GM12875 (cell line): Measurements from ENCODE around the gene TMEM190.
A peak's percentile ranks its signal among the peaks of the same experiment; 100 is the strongest.
"Not testable (repeated sequence)": the region's sequence is repeated elsewhere in the genome, so short reads cannot be mapped to it uniquely, and the experiment has no call there.

Experiments used
- H3K4me3 ChIP-seq: one replicate; pipeline ENCODE4 v1.5.1; 2011; ENCODE audit warnings: low read depth, low read length, control low read depth
- TF ChIP-seq, protein P1 (sequence below): IDR thresholded peaks from 2 replicates; pipeline ENCODE4 v1.5.1; 2011; ENCODE audit warnings: low read depth, mild to moderate bottlenecking, control low read depth, inconsistent platforms, low read length, moderate library complexity, borderline replicate concordance; ENCODE audit not compliant: insufficient read depth

TMEM190 gene

DNA sequence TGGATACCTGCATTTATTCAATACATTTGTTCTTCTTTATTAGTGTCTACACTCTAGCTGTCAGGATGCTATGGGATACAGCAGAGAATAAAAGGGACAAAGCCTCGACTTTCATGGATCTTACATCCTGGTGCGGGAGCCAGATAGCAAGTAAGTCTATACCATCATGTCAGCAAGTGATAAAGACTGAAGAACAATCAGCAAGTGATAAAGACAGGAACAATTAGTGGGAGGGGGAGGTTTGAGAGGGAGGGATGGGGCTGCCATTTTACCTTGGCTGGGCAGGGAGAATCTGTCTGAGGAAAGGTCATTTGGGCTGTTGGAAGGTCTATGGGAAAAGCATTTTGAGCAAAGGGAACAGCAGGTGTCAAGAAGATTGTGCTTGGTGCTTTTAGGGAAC, 33.5 kb downstream of the TMEM190 start:
- TF ChIP-seq, protein P1, sequence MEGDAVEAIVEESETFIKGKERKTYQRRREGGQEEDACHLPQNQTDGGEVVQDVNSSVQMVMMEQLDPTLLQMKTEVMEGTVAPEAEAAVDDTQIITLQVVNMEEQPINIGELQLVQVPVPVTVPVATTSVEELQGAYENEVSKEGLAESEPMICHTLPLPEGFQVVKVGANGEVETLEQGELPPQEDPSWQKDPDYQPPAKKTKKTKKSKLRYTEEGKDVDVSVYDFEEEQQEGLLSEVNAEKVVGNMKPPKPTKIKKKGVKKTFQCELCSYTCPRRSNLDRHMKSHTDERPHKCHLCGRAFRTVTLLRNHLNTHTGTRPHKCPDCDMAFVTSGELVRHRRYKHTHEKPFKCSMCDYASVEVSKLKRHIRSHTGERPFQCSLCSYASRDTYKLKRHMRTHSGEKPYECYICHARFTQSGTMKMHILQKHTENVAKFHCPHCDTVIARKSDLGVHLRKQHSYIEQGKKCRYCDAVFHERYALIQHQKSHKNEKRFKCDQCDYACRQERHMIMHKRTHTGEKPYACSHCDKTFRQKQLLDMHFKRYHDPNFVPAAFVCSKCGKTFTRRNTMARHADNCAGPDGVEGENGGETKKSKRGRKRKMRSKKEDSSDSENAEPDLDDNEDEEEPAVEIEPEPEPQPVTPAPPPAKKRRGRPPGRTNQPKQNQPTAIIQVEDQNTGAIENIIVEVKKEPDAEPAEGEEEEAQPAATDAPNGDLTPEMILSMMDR: no peak
- H3K4me3 ChIP-seq: no peak overlapping the region

DNA sequence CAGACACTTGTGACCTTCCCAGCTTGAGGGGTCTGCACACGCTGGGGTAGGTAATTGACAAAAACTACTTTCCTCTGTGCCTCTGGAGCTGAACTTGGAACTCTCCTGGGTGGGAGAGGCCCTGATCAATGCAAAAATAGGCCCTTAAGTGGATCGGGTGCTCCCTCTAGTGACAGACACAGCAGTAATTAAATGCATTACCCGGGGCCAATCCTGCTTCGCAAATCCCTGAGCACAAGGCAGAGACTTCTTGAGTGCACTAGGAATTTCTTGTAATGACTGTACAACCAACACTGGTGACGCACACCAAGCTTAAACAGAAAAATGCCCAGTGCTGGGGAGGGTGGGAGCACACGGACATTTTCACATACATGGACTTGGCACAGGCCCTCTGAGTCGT, 41.6 kb downstream of the TMEM190 start:
- TF ChIP-seq, protein P1: peak; percentile 57
- no peak overlapping the region for H3K4me3 ChIP-seq

DNA sequence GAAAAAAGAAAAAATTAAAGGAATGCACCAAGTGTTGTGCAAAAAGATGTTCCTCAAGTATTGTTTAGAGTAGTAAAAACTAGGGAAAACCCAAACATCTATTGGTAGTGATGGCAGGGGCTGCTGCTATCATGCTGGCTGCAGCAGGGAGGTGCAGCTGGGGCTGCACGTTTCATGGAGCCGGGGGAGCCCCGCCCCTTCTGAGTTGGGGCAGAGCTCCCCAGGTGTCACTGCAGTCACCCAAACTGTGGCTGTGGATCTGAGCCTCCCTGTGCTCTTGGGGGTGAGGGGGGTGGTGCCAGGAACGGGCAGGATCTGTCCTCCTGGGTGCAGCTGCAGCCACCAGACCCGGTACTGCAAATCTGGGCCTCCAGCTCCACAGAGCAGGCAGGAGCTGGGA, 42.5 kb downstream of the TMEM190 start:
- no peak overlapping the region for H3K4me3 ChIP-seq

DNA sequence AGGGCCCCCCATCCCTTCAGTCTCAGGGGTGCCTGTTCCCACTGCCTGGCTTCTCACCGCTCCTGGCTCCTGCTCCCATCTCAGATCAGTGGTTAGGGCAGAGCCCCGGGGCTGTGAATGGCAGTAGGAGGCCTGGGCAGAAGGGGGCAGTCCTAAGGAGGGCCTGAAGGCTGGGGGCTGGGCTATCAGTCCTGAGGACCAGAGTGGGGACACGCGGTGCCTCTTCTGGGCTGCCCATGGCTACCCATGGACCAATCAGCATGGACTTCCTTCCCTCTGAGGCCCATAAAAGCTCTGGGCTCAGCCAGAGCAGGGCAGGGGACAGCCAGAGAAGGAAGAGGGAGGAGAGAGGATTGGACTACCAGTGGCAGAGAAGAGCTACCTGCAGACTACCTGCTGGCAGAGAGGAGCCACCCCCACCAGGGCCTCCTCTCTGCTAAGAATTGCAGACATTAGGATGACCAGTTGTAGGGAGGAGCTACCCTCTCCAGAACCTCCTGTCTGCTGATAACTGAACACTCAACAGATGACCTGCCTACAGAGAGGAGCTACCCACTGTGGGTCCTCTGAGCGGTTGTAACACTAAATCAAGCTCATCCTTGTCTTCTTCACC, 43.1 kb downstream of the TMEM190 start:
- TF ChIP-seq, protein P1: no peak
- H3K4me3 ChIP-seq: no peak overlapping the region

More for the DNA sequence above, 42.5 kb downstream of the TMEM190 start:
- TF ChIP-seq, protein P1: no peak

DNA sequence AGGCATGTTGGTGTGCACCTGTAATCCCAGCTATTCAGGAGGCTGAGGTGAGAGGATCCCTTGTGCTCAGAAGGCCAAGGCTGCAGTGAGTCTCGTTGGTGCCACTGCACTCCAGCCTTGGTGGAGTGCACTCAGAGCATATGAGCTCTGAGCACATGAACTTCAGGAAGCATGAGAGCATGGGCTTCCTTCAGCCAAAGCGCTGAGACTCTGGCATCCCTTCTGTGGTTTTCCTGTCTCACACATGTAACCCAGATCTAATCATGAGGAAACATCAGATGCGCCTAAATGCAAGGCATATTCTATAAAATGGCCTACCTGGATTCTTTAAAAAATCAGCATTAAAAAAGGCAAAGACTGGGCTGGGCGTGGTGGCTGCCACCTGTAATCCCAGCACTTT, 44.7 kb downstream of the TMEM190 start:
- H3K4me3 ChIP-seq: not testable (repeated sequence)

DNA sequence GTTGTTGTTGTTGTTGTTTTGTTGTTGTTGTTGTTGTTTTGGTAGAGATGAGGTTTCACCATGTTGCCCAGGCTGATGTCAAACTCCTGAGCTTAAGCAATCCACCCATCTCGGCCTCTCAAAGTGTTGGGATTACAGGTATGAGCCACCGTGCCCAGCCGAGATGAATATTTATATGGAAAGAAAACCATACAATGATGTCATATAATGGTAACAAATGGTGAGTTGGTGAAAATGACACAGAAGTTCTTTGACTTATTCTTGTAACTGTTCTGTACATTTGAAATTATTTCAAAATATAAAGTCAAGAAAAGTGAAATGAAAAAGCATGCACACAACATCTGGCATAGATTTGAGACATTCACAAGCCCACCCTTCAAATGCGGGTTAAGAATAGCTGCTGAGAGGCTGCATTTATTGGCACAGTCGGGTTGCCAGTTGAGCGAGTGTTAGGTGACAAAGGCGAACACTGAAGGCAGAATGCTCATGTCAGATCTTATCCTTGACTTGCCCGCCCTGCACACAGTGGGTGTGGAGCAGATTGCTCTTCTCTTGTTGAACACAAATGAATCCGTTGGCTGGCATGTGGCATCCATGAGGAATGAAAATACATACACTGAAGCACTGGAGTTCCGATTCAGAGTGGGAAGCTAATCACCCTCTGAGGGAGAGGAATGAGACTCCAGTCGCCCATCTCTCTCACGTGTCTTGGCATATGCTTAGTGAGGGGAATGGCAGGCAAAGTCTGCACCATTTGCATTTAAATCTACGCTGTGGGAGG, 46.8 kb downstream of the TMEM190 start:
- H3K4me3 ChIP-seq: no peak overlapping the region
- TF ChIP-seq, protein P1: no peak

DNA sequence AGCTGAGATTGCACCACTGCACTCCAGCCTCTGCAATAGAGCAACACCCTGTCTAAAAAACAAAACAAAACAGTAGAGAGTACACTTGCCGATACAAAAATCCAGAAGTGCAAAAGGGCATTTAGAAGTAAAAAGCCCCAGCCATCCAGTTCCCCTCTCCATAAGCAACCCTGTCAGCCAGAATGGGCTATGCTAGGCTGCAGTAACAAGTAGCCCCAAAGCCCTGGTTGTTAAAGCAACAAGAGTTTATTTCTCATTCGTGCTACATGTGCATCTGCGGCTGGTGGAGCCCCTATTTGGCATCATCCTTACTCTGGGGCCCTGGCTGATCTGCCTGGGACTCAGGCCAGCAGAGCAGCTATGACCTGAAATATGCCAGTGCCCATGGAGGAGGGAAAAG, 47.9 kb downstream of the TMEM190 start:
- H3K4me3 ChIP-seq: no peak overlapping the region
- TF ChIP-seq, protein P1: no peak
